Measurements from ENCODE around the gene GLTP.
"Not testable (repeated sequence)": the region's sequence is repeated elsewhere in the genome, so short reads cannot be mapped to it uniquely, and the experiment has no call there.

The GLTP gene

GRCh38 chr12:109893261-109893995 lies 13.1 kb upstream of the GLTP start:
- Mint-ChIP-seq H3K27me3 (no peaks in the 10 kb centered on the region), H3K27ac (peak overlapping the region; percentile 76), H3K9me3 (no peaks in the 10 kb centered on the region), H3K36me3 (no peaks in the 10 kb centered on the region), H3K4me1 (peaks cover 27 to 36% of the 10 kb centered on the region in 2 donors), H3K4me3 (peak overlapping the region in 1 of 2 donors; percentile 2)
- ATAC-seq (replicated peaks), result peak; percentile 25 to 26
- DNase-seq, result no peak

DNA sequence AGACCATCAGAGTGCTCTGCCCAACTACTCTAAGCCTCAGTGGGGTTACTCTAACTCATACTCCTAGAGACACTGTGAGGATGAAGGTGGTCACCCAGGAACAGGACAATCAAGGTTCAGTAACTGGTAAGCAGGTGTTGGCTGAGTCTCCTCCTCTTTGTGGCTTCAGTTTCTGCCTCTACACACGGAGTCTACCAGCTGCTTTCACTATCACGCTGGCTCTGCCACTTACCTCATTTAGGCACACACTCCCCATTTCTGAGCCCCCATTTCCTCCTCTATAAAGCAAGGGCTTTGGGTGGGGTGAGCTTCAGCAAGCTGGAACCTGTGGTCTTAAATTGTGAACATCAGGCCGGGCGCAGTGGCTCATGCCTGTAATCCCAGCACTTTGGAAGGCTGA lies 12.4 kb upstream of the GLTP start:
- Mint-ChIP-seq H3K9me3 (no peaks in the 10 kb centered on the region), H3K4me3 (no peak overlapping the region), H3K27ac (peak overlapping the region; percentile 76), H3K36me3 (no peaks in the 10 kb centered on the region), H3K4me1 (peaks cover 30 to 43% of the 10 kb centered on the region in 2 donors), H3K27me3 (no peaks in the 10 kb centered on the region)
- peak; percentile 75 for ATAC-seq (replicated peaks)
- DNase-seq, result no peak

DNA sequence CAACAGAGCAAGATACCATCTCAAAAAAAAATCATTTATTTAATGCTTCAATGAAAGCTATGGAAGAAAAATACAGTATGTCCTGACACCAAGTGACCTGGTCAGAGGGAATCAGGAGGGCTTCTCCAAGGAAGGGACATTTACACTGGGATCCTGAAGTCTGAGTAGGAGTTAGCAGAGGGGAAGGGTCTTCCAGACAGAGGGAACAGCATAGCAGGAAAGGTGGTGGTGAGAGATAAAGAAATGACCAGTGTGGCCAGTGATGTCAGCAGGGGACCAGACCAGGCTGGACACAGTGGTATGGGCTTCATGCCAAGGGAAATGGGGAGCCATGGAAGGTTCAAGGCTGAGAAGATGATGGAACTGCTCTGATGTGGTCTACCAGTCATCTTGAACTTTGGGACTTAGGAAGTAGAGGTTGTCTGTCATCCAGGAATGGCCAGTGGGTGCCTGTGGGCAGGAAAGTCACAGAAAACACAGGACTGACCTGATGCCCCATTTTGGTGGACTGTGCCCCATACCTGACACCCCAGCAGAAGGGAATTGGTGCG lies 11.9 kb upstream of the GLTP start:
- no peaks in the 10 kb centered on the region for H3K36me3 Mint-ChIP-seq
- H3K27ac Mint-ChIP-seq, result peak overlapping the region; percentile 60
- ATAC-seq (replicated peaks), result no peak
- no peak for DNase-seq
- H3K4me1 Mint-ChIP-seq, result peaks cover 35 to 45% of the 10 kb centered on the region in 2 donors
- no peak overlapping the region for H3K4me3 Mint-ChIP-seq
- H3K27me3 Mint-ChIP-seq, result no peaks in the 10 kb centered on the region
- no peaks in the 10 kb centered on the region for H3K9me3 Mint-ChIP-seq

DNA sequence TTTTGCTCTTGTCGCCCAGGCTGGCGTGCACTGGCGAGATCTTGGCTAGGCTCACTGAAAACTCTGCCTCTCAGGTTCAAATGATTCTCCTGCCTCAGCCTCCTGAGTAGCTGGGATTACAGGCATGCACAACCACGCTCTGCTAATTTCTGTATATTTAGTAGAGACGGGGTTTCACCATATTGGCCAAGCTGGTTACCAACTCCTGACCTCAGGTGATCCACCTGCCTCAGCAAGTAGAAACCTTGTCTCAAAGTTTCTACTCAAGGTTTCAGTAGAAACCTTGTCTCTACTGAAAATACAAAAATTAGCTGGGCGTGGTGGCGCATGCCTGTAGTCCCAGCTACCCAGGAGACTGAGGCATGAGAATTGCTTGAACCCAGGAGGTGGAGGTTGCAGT lies 11.4 kb upstream of the GLTP start:
- H3K4me1 Mint-ChIP-seq, result peaks cover 35 to 45% of the 10 kb centered on the region in 2 donors
- H3K36me3 Mint-ChIP-seq; ATAC-seq (replicated peaks); H3K27me3 Mint-ChIP-seq; DNase-seq; H3K27ac Mint-ChIP-seq; H3K9me3 Mint-ChIP-seq; H3K4me3 Mint-ChIP-seq: not testable (repeated sequence)

GRCh38 chr12:109890620-109891170 lies 10.4 kb upstream of the GLTP start:
- Mint-ChIP-seq H3K4me3 (no peak overlapping the region), H3K4me1 (peaks cover 35 to 45% of the 10 kb centered on the region in 2 donors), H3K36me3 (no peaks in the 10 kb centered on the region), H3K9me3 (no peaks in the 10 kb centered on the region), H3K27ac (no peak overlapping the region), H3K27me3 (no peaks in the 10 kb centered on the region)
- no peak for DNase-seq
- no peak for ATAC-seq (replicated peaks)

- H3K27ac Mint-ChIP-seq, result peak overlapping the region; percentile 94
- peaks cover 35 to 45% of the 10 kb centered on the region in 2 donors for H3K4me1 Mint-ChIP-seq
- peak overlapping the region; percentile 41 to 66 for H3K4me3 Mint-ChIP-seq
- no peaks in the 10 kb centered on the region for H3K9me3 Mint-ChIP-seq
- peak; percentile 62 to 64 for ATAC-seq (replicated peaks)
- no peak for DNase-seq
- no peaks in the 10 kb centered on the region for H3K36me3 Mint-ChIP-seq
- H3K27me3 Mint-ChIP-seq, result no peaks in the 10 kb centered on the region
These were observed 8.1 kb upstream of the GLTP start for GRCh38 chr12:109888179-109889020.

DNA sequence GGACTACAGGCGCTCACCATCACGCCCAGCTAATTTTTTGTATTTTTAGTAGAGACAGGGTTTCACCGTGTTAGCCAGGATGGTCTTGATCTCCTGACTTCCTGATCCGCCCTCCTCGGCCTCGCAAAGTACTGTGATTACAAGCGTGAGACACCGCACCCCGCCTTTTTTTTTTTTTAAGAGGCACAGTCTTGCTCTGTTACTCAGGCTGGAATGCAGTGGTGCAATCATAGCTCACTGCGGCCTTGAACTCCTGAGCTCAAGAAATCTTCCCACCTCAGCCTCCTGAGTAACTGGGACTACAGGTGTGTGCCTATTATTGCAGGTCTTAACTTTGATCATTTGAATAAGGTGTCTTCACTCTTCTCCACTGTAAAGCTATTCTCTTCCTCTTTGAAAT lies 5.3 kb upstream of the GLTP start:
- Mint-ChIP-seq H3K4me1 (peaks cover 35 to 40% of the 10 kb centered on the region in 2 donors), H3K9me3 (no peaks in the 10 kb centered on the region), H3K4me3 (no peak overlapping the region), H3K36me3 (no peaks in the 10 kb centered on the region), H3K27ac (no peak overlapping the region), H3K27me3 (no peaks in the 10 kb centered on the region)
- DNase-seq, result no peak
- no peak for ATAC-seq (replicated peaks)

DNA sequence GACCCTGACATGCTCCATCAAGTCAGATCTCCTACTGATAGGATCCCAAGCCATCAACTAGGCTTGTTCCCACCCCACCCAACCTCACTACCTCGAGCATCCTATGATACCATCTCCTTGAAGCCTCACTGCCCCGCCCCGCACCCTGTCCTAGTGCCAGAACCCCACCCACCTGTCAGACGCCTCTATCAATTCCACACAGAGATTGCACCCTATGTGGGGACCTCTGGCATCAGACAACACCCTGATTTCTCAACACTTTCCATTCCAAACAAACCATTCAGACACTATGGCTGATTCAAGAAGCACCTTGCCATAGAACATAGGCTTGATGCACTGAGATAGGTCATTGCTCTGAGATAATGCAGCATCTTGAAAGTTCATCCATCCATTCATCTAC lies 3.1 kb upstream of the GLTP start:
- H3K27ac Mint-ChIP-seq, result peak overlapping the region; percentile 44
- H3K4me1 Mint-ChIP-seq, result peaks cover 37 to 41% of the 10 kb centered on the region in 2 donors

GRCh38 chr12:109881752-109882151 lies 1.4 kb upstream of the GLTP start:
- H3K36me3 Mint-ChIP-seq, result no peaks in the 10 kb centered on the region
- H3K4me3 Mint-ChIP-seq, result peak overlapping the region in 1 of 2 donors; percentile 98
- peaks cover 35 to 43% of the 10 kb centered on the region in 2 donors for H3K4me1 Mint-ChIP-seq
- DNase-seq (no peak), ATAC-seq (replicated peaks) (no peak)
- H3K9me3 Mint-ChIP-seq, result no peaks in the 10 kb centered on the region
- H3K27ac Mint-ChIP-seq, result no peak overlapping the region
- H3K27me3 Mint-ChIP-seq, result no peaks in the 10 kb centered on the region

More for the DNA sequence above, 3.1 kb upstream of the GLTP start:
- no peaks in the 10 kb centered on the region for H3K27me3 Mint-ChIP-seq
- H3K4me3 Mint-ChIP-seq, result no peak overlapping the region
- no peaks in the 10 kb centered on the region for H3K36me3 Mint-ChIP-seq
- DNase-seq, result no peak
- H3K9me3 Mint-ChIP-seq, result no peaks in the 10 kb centered on the region
- no peak for ATAC-seq (replicated peaks)

- Mint-ChIP-seq H3K27ac (peak overlapping the region; percentile 81), H3K4me1 (peaks cover 41 to 51% of the 10 kb centered on the region in 2 donors)
These were observed 597 bp upstream of the GLTP start for GRCh38 chr12:109880938-109881337.

DNA sequence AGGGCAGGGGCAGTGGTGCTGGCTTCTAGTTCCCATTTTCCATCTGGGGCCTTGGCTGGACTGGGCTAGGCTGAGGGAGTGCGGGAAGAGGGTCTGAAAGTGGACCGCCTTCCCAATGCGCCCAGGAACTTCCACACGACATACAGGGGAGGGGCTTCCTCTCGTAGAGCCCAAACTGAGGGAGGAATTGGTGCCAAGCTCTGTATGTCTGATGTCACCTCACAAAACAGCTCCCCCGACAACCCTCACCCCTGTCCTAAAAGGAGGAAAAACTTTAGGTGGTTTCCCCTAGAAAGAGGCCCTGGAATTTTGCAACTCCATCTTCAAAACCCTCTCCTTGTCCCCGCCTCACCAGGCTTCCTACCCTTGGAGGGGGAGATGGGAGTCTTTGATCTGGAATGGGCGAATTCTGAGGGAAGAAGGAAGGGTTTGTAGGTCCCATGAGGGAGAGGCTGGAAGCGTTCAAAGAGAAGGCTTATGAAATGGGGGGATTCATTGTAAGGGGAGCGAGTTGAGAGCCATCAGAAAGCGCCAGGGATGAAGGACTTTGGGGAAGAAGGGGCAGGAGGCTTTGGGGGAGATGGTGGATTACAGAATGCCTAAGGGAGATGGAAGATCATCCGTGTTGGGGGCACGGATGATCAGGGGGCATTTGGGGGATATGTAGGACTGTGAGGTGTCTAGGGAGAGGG lies 844 bp downstream of the GLTP start:
- no peak for ATAC-seq (replicated peaks)
- Mint-ChIP-seq H3K4me3 (peak overlapping the region; percentile 96 to 98), H3K9me3 (no peaks in the 10 kb centered on the region), H3K27ac (peak overlapping the region; percentile 94), H3K4me1 (peaks cover 52 to 66% of the 10 kb centered on the region in 2 donors), H3K27me3 (no peaks in the 10 kb centered on the region), H3K36me3 (no peaks in the 10 kb centered on the region)
- DNase-seq, result no peak

More at GRCh38 chr12:109880938-109881337, 597 bp upstream of the GLTP start:
- ATAC-seq (replicated peaks), result no peak
- Mint-ChIP-seq H3K36me3 (no peaks in the 10 kb centered on the region), H3K27me3 (no peaks in the 10 kb centered on the region), H3K9me3 (no peaks in the 10 kb centered on the region), H3K4me3 (peak overlapping the region; percentile 96 to 98)
- no peak for DNase-seq

- Mint-ChIP-seq H3K36me3 (no peaks in the 10 kb centered on the region), H3K9me3 (no peaks in the 10 kb centered on the region), H3K4me3 (peak overlapping the region; percentile 96 to 98), H3K27me3 (no peaks in the 10 kb centered on the region), H3K4me1 (peaks cover 54 to 70% of the 10 kb centered on the region in 2 donors), H3K27ac (no peak overlapping the region)
- DNase-seq, result no peak
- no peak for ATAC-seq (replicated peaks)
These were observed 1.6 kb downstream of the GLTP start for GRCh38 chr12:109878749-109879148.

GRCh38 chr12:109878247-109878625 lies 2.1 kb downstream of the GLTP start:
- H3K27ac Mint-ChIP-seq, result no peak overlapping the region
- no peaks in the 10 kb centered on the region for H3K36me3 Mint-ChIP-seq
- H3K4me1 Mint-ChIP-seq, result peaks cover 49 to 66% of the 10 kb centered on the region in 2 donors
- ATAC-seq (replicated peaks), result no peak
- peak overlapping the region in 1 of 2 donors; percentile 28 for H3K4me3 Mint-ChIP-seq
- no peaks in the 10 kb centered on the region for H3K9me3 Mint-ChIP-seq
- no peaks in the 10 kb centered on the region for H3K27me3 Mint-ChIP-seq
- no peak for DNase-seq

All from stimulated activated naive B cell treated with anti-CD40 and anti-IgM and Interleukin-4, amounts not matched to agents 10 μg/mL and 1 μg/mL and 100 μg/mL, for 72 hours (primary cell).